Measurements from ENCODE around the gene NFATC1. TPM values are rescaled to one million over a fixed set of nuclear protein-coding genes. Genes with fewer than 3 reads are reported as not detected.

The NFATC1 gene
- total RNA-seq, 2 donors from 2014 or later, result 1.6 to 4.3 TPM

DNA sequence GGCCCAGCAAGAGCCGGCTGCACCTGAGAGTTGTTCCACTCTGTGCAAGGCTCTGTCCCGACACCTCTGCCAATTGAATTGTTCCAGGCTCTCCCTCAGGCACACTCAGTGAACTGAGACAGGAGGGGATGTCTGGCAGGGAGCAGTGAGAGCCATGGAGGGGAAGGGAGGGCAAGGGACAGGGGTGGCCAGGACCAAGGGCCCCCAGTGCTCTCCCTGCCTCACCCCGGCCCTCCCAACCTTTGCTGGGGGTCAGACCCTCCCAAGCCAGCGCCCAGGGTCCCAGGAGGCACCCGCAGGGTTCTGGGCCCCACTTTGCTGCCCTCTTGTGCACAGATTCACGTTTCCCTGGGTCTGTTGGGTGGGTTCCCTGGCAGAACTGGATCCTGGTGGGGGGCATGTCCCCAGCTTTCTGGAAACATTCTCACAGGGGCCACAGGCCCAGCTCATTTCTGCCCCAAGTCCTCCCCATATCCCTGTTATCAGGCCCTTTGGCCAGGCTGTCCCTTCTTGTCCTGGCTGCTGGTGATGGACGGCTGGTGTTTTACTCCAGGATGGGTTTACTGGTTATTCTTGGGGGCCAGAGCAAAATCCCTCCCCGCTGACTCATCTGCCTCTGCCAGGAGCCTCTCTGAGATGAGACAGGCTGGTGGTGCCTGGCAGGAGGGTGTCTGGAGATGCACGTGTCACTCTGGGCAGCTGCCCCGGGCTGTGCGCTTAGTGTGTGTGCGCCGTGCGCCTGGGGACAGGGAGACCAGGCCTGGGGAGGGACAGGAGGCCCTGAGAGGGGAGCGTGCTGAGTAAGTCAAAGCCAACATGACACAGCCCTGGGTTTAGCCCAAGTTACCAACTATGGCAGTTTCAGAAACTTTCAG, 147.4 kb downstream of the NFATC1 start:
- TF ChIP-seq, protein P1, sequence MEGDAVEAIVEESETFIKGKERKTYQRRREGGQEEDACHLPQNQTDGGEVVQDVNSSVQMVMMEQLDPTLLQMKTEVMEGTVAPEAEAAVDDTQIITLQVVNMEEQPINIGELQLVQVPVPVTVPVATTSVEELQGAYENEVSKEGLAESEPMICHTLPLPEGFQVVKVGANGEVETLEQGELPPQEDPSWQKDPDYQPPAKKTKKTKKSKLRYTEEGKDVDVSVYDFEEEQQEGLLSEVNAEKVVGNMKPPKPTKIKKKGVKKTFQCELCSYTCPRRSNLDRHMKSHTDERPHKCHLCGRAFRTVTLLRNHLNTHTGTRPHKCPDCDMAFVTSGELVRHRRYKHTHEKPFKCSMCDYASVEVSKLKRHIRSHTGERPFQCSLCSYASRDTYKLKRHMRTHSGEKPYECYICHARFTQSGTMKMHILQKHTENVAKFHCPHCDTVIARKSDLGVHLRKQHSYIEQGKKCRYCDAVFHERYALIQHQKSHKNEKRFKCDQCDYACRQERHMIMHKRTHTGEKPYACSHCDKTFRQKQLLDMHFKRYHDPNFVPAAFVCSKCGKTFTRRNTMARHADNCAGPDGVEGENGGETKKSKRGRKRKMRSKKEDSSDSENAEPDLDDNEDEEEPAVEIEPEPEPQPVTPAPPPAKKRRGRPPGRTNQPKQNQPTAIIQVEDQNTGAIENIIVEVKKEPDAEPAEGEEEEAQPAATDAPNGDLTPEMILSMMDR (IDR thresholded peaks at IDR 0.05), result no peak
- no peak for DNase-seq
- Histone ChIP-seq H3K36me3 (no peaks in the 10 kb centered on the region), H3K4me3 (no peak overlapping the region), H3K27me3 (no peaks in the 10 kb centered on the region), H3K9me3 (no peaks in the 10 kb centered on the region), H3K27ac (no peak overlapping the region), H3K4me1 (no peaks in the 10 kb centered on the region), H3K9ac (ENCODE audit: low read depth in 2 of 2, low read length in 2 of 2) (no peak overlapping the region)
- intact Hi-C loops (cut with DNase I), result no loop called here

DNA sequence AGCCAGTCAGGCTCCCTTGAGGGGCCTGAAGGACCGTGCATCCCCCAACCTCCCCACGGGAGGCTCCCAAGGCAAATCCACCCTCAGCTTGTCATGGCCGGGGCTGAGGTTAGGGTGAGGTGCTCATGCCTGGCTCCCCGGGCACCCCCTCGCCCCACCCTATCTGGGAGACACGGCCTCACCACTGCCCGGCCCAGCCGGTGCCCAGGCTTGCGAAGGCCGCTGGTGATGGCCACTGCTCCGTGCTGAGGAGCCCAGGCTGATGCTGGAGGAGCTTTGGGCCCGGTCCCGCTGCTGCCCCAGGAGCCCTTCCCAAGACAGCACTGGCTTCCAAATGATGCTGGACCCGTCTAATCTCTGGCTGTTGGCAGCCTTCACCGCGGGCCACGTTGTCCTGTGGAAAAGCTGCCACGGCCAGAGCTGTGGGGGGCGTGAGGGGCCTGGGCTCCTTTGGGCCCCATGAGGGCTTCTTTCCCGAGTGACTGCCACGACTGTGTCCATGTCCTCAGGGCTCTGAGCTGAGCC, 148.2 kb downstream of the NFATC1 start:
- Histone ChIP-seq H3K27ac (no peak overlapping the region), H3K4me1 (no peaks in the 10 kb centered on the region), H3K36me3 (no peaks in the 10 kb centered on the region), H3K9me3 (no peaks in the 10 kb centered on the region), H3K9ac (ENCODE audit: low read depth in 2 of 2, low read length in 2 of 2) (no peak overlapping the region), H3K4me3 (no peak overlapping the region), H3K27me3 (no peaks in the 10 kb centered on the region)
- no peak for DNase-seq
- TF ChIP-seq, protein P1 (IDR thresholded peaks at IDR 0.05), result no peak
- intact Hi-C loops (cut with DNase I), result no loop called here

DNA sequence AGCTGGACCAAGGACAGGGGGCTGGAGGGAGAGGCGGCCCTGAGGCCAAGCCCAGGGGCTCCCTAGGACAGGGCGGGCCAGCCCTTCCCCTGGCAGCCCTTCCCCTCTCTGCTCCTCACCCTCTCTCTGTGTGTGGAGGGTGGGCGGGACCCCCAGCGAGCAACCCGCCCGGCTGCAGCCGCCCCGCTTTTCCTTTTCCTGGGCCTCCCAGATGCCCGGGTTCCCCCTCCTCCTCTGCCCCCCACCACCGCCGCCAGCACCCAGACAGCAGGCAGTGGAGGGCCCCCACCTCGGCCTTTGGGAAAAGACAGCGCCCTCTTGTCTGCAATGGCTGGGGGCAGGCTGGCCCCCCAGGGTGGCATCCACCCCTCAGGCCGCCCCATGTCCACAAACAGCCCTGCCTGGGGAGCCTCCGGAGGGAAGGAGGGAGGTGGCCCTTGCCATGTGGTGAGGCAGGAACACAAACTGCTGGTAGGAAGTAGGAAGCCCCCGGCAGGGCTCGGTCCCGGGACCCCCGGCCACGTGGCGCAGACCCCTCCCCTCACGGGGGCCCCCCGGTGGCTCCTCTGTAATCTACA, 148.7 kb downstream of the NFATC1 start:
- Histone ChIP-seq H3K9ac (ENCODE audit: low read depth in 2 of 2, low read length in 2 of 2) (no peak overlapping the region), H3K27me3 (no peaks in the 10 kb centered on the region), H3K27ac (no peak overlapping the region), H3K9me3 (no peaks in the 10 kb centered on the region), H3K4me3 (no peak overlapping the region), H3K36me3 (no peaks in the 10 kb centered on the region), H3K4me1 (no peaks in the 10 kb centered on the region)
- DNase-seq, result no peak
- intact Hi-C loops (cut with DNase I), result no loop called here
- TF ChIP-seq, protein P1 (IDR thresholded peaks at IDR 0.05), result no peak

DNA sequence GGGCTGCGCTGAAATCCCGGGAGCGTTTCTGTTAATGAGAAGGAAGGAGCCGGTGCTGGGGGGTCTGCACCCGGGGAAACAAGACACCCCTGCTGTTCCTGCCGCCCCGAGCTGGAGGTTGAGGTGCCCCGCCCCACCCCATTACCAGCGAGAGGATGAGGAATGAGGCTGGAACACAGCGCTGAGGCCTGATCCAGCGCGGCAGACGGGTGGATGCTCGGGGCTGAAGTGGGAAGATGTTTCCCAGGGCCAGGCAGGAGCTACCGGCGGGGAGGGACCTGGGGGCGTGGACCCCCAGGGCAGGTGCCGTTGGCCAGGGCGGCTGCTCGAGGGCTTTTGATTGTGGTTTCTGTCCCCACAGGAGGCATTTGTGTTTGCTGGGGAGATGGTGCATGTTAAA, 149.5 kb downstream of the NFATC1 start:
- H3K27me3 ChIP-seq, result no peaks in the 10 kb centered on the region
- intact Hi-C loops (cut with DNase I), result no loop called here
- no peak for DNase-seq
- H3K4me3 ChIP-seq, result no peak overlapping the region
- H3K27ac ChIP-seq, result no peak overlapping the region
- no peaks in the 10 kb centered on the region for H3K9me3 ChIP-seq
- H3K36me3 ChIP-seq, result no peaks in the 10 kb centered on the region
- TF ChIP-seq, protein P1 (IDR thresholded peaks at IDR 0.05), result no peak
- H3K4me1 ChIP-seq, result no peaks in the 10 kb centered on the region
- no peak overlapping the region for H3K9ac ChIP-seq (ENCODE audit: low read depth in 2 of 2, low read length in 2 of 2)

DNA sequence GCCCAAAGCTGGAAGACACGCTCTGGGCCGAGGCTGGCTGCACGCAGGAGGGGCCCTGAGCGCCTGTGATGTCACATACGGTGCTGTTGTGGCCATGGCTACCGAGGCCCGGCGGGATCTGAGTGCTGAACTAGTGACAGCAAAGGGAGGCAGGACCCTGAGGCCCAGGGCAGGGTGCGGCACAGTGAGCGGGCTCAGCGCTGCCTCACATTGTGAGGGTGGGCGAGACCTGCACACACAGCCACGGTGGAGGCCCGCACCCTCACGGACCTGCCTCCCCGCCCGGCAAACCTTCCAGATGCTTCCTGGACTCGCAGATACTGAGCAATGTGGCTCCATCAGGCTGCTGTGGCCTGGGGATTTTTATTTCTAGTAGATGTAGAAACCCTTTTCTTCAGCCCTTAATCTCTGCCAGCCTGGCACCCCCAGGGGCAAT, 150.0 kb downstream of the NFATC1 start:
- TF ChIP-seq, protein P1 (IDR thresholded peaks at IDR 0.05), result no peak
- Histone ChIP-seq H3K27ac (no peak overlapping the region), H3K4me1 (no peaks in the 10 kb centered on the region), H3K27me3 (no peaks in the 10 kb centered on the region), H3K9me3 (no peaks in the 10 kb centered on the region), H3K4me3 (no peak overlapping the region), H3K36me3 (no peaks in the 10 kb centered on the region), H3K9ac (ENCODE audit: low read depth in 2 of 2, low read length in 2 of 2) (no peak overlapping the region)
- intact Hi-C loops (cut with DNase I), result no loop called here
- no peak for DNase-seq
